Neural cell (in vitro differentiated cells): Measurements from ENCODE around the gene FOLR2.

ENCODE experiments used
- EZH2 ChIP-seq: fragments of 200-600, 300-800 bp; shearing (Covaris generic), sonication (generic); IDR thresholded peaks from 2 replicates; pipeline ENCODE4 v1.6.1; 2014; ENCODE audit warnings: antibody characterized with exemption, low read length, borderline replicate concordance, mild to moderate bottlenecking; ENCODE audit not compliant: insufficient read depth, poor library complexity, severe bottlenecking
- POLR2AphosphoS5 ChIP-seq: IDR thresholded peaks from 2 replicates; pipeline ENCODE4 v1.6.1; 2012
- RAD21 ChIP-seq: fragments of 450-650 bp; conservative IDR thresholded peaks from 2 replicates; pipeline ENCODE4 v1.6.1; 2014; ENCODE audit warnings: antibody characterized with exemption, mild to moderate bottlenecking, moderate library complexity
- TAF1 ChIP-seq: IDR thresholded peaks from 2 replicates; pipeline ENCODE4 v1.6.1; 2012; ENCODE audit warnings: low read depth
- TF ChIP-seq, protein P1 (sequence below): fragments of 450-650 bp; IDR thresholded peaks from 2 replicates; pipeline ENCODE4 v1.5.1; 2014; ENCODE audit warnings: antibody characterized with exemption, mild to moderate bottlenecking, moderate library complexity; ENCODE audit not compliant: poor library complexity, severe bottlenecking
- TF ChIP-seq, protein P2 (sequence below): IDR thresholded peaks from 2 replicates; pipeline ENCODE4 v1.6.1; 2012; ENCODE audit warnings: borderline replicate concordance

- TF ChIP-seq, protein P1, sequence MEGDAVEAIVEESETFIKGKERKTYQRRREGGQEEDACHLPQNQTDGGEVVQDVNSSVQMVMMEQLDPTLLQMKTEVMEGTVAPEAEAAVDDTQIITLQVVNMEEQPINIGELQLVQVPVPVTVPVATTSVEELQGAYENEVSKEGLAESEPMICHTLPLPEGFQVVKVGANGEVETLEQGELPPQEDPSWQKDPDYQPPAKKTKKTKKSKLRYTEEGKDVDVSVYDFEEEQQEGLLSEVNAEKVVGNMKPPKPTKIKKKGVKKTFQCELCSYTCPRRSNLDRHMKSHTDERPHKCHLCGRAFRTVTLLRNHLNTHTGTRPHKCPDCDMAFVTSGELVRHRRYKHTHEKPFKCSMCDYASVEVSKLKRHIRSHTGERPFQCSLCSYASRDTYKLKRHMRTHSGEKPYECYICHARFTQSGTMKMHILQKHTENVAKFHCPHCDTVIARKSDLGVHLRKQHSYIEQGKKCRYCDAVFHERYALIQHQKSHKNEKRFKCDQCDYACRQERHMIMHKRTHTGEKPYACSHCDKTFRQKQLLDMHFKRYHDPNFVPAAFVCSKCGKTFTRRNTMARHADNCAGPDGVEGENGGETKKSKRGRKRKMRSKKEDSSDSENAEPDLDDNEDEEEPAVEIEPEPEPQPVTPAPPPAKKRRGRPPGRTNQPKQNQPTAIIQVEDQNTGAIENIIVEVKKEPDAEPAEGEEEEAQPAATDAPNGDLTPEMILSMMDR: no peak
- TF ChIP-seq POLR2AphosphoS5: no peak
- no peak for TF ChIP-seq TAF1
- no peak for TF ChIP-seq EZH2
- no peak for TF ChIP-seq RAD21
- TF ChIP-seq, protein P2, sequence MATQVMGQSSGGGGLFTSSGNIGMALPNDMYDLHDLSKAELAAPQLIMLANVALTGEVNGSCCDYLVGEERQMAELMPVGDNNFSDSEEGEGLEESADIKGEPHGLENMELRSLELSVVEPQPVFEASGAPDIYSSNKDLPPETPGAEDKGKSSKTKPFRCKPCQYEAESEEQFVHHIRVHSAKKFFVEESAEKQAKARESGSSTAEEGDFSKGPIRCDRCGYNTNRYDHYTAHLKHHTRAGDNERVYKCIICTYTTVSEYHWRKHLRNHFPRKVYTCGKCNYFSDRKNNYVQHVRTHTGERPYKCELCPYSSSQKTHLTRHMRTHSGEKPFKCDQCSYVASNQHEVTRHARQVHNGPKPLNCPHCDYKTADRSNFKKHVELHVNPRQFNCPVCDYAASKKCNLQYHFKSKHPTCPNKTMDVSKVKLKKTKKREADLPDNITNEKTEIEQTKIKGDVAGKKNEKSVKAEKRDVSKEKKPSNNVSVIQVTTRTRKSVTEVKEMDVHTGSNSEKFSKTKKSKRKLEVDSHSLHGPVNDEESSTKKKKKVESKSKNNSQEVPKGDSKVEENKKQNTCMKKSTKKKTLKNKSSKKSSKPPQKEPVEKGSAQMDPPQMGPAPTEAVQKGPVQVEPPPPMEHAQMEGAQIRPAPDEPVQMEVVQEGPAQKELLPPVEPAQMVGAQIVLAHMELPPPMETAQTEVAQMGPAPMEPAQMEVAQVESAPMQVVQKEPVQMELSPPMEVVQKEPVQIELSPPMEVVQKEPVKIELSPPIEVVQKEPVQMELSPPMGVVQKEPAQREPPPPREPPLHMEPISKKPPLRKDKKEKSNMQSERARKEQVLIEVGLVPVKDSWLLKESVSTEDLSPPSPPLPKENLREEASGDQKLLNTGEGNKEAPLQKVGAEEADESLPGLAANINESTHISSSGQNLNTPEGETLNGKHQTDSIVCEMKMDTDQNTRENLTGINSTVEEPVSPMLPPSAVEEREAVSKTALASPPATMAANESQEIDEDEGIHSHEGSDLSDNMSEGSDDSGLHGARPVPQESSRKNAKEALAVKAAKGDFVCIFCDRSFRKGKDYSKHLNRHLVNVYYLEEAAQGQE: no peak
Measured at GRCh38 chr11:72235351-72236057, 18.9 kb downstream of the FOLR2 start.
